B cell (primary cell): Measurements from ENCODE around the gene CHCHD6. TPM values are rescaled to one million over a fixed set of nuclear protein-coding genes. Genes with fewer than 3 reads are reported as not detected.

ENCODE experiments used
- ATAC-seq: fragments of 200-7000 bp; cut with Tn5 transposase; one replicate; pipeline ENCODE4 v1.10.0; 2021; ENCODE audit warnings: low read depth, mild to moderate bottlenecking, moderate number of reproducible peaks, moderate library complexity
- CTCF ChIA-PET: fragments of 350-600 bp; sonication (Branson Sonifier 250); formaldehyde crosslinking; loops from one replicate; lab custom pipeline; 2021; ENCODE audit warnings: antibody characterized with exemption, inconsistent platforms; lab: Charles Lee
- POLR2A ChIA-PET: fragments of 350-600 bp; sonication (Branson Sonifier 250); formaldehyde crosslinking; loops from one replicate; lab custom pipeline; 2021; ENCODE audit warnings: antibody characterized with exemption; lab: Charles Lee
- DNase-seq: peaks from one replicate; pipeline ENCODE4 v3.0.0; 2013
- H2AFZ ChIP-seq: 2 replicates; pipeline ENCODE4 v1.6.1; 2012; ENCODE audit warnings: mild to moderate bottlenecking, low read depth, low read length; ENCODE audit not compliant: insufficient read depth, poor library complexity, severe bottlenecking
- H3K27ac ChIP-seq, 2 donors: 1 replicate in 1 of 2; 2 replicates in 1 of 2; pipeline ENCODE4 v1.5.1; 2012 to 2013; ENCODE audit warnings: low read length in 2 of 2, mild to moderate bottlenecking in 2 of 2, moderate library complexity in 1 of 2
- H3K27me3 ChIP-seq, 4 experiments: fragments of 200-600 bp in 1 of 4; sonication (generic) in 1 of 4; replicated peaks in 1 of 4; 1 replicate in 2 of 4; 2 replicates in 2 of 4; pipeline versions ENCODE4 v1.6.1 to v1.7.0; 2013 to 2016; ENCODE audit warnings: low read length in 3 of 4, mild to moderate bottlenecking in 2 of 4, mixed read lengths in 1 of 4, moderate library complexity in 1 of 4; ENCODE audit not compliant: insufficient read depth in 4 of 4, control insufficient read depth in 3 of 4; ENCODE audit errors: control extremely low read depth in 1 of 4
- H3K36me3 ChIP-seq, 2 experiments: replicated peaks in 1 of 2; 1 replicate in 1 of 2; 2 replicates in 1 of 2; pipeline versions ENCODE4 v1.6.1 to v1.7.1; 2013; ENCODE audit warnings: low read length in 1 of 2; ENCODE audit not compliant: insufficient read depth in 2 of 2, control insufficient read depth in 1 of 2; ENCODE audit errors: control extremely low read depth in 1 of 2, extremely low read depth in 1 of 2
- H3K4me1 ChIP-seq, 2 donors: fragments of 200-600 bp in 1 of 2; sonication (generic) in 1 of 2; 1 replicate in 1 of 2; 2 replicates in 1 of 2; pipeline versions ENCODE4 v1.5.1 to v1.6.1; 2013 to 2017; ENCODE audit warnings: low read length in 2 of 2; ENCODE audit not compliant: control insufficient read depth in 2 of 2, insufficient read depth in 2 of 2
- H3K4me2 ChIP-seq: replicated peaks from 2 replicates; pipeline ENCODE3; 2012; ENCODE audit warnings: mild to moderate bottlenecking, low read depth, low read length; ENCODE audit not compliant: poor library complexity, severe bottlenecking
- H3K4me3 ChIP-seq, 5 experiments: fragments of 200-600 bp in 1 of 5; sonication (generic) in 1 of 5; 1 replicate in 3 of 5; 2 replicates in 2 of 5; pipeline versions ENCODE4 v1.5.1 to v1.7.0; 2011 to 2016; ENCODE audit warnings: low read length in 4 of 5, mild to moderate bottlenecking in 4 of 5, low read depth in 2 of 5, control low read depth in 1 of 5, moderate library complexity in 1 of 5; ENCODE audit not compliant: insufficient read depth in 1 of 5; ENCODE audit errors: control extremely low read depth in 1 of 5, extremely low read depth in 1 of 5
- H3K79me2 ChIP-seq: fragments of 200-600 bp; sonication (generic); one replicate; pipeline ENCODE4 v1.6.0; 2016; ENCODE audit warnings: low read length; ENCODE audit not compliant: control insufficient read depth, insufficient read depth
- H3K9ac ChIP-seq: fragments of 200-600 bp; sonication (generic); 2 replicates; pipeline ENCODE4 v1.6.1; 2017; ENCODE audit warnings: mild to moderate bottlenecking, low read length, moderate library complexity
- H3K9me3 ChIP-seq, 3 donors: one replicate each; pipeline versions ENCODE4 v1.6.1 to v1.7.1; 2013; ENCODE audit warnings: low read length in 2 of 3; ENCODE audit not compliant: control insufficient read depth in 2 of 3, insufficient read depth in 1 of 3; ENCODE audit errors: control extremely low read depth in 1 of 3
- H4K20me1 ChIP-seq: 2 replicates; pipeline ENCODE4 v1.6.0; 2012; ENCODE audit warnings: mild to moderate bottlenecking, low read length; ENCODE audit not compliant: insufficient read depth, control insufficient read depth, poor library complexity, severe bottlenecking
- H3K27ac Mint-ChIP-seq: one replicate; pipeline ENCODE4 v1.8.0; 2021; ENCODE audit warnings: mixed read lengths
- H3K27me3 Mint-ChIP-seq: one replicate; pipeline ENCODE4 v1.8.0; 2021; ENCODE audit warnings: mixed read lengths
- H3K4me1 Mint-ChIP-seq: one replicate; pipeline ENCODE4 v1.8.0; 2021; ENCODE audit warnings: mixed read lengths
- H3K4me3 Mint-ChIP-seq: one replicate; pipeline ENCODE4 v1.8.0; 2021; ENCODE audit warnings: mixed read lengths
- H3K9me3 Mint-ChIP-seq: one replicate; pipeline ENCODE4 v1.8.0; 2022; ENCODE audit warnings: mixed read lengths; ENCODE audit not compliant: insufficient read depth
- CTCF ChIP-seq: fragments of 200-600 bp; IDR thresholded peaks from one replicate; pipeline ENCODE4 v1.8.0; 2022; ENCODE audit warnings: antibody characterized with exemption, mild to moderate bottlenecking
- EZH2 ChIP-seq: IDR thresholded peaks from 2 replicates; pipeline ENCODE4 v1.6.1; 2012; ENCODE audit warnings: borderline replicate concordance, low read depth, mild to moderate bottlenecking, moderate library complexity, low read length; ENCODE audit not compliant: insufficient read depth, poor library complexity, severe bottlenecking
- WGBS: methylation state at CpG from one replicate; pipeline ENCODE4 v1.1.5; 2013; ENCODE audit warnings: missing lambda C conversion rate; ENCODE audit not compliant: insufficient coverage; 5-methylcytosine and 5-hydroxymethylcytosine counted together
- intact Hi-C: fragments of 100-400 bp; cut with micrococcal nuclease; formaldehyde crosslinking; loops from one replicate; pipeline ENCODE4 v1.10.0; 2022
- polyA plus RNA-seq: library from polyadenylated mRNA; depleted of rRNA; stranded (reverse); fragments of >200 nt; gene quantifications from 2 replicates; pipeline ENCODE4 v1.2.3, GENCODE V29; 2012
- total RNA-seq, 2 donors: library from RNA; stranded (reverse); fragments of 120-200 nt in 1 of 2; gene quantifications; 1 replicate in 1 of 2; 2 replicates in 1 of 2; pipeline versions ENCODE4 v1.2.3 to v1.2.4, GENCODE V29; 2013 to 2022

Gene CHCHD6
- total and polyA plus RNA-seq, 2 donors (not counting 1 experiment from before 2014, with no cell fraction given): 8.0 to 13.5 TPM

- Mint-ChIP-seq H3K27ac (no peak overlapping the region), H3K4me1 (peaks cover 5% of the 10 kb centered on the region), H3K27me3 (peaks cover 32% of the 10 kb centered on the region), H3K9me3 (no peaks in the 10 kb centered on the region), H3K4me3 (no peak overlapping the region)
- no peaks in the 10 kb centered on the region for H3K79me2 ChIP-seq
- H3K4me3 ChIP-seq: no peak overlapping the region
- H2AFZ ChIP-seq: no peak overlapping the region
- WGBS: 91% methylated on average over 11 of the region's 11 CpGs
- no peak overlapping the region for H3K9ac ChIP-seq
- ATAC-seq: no peak
- CTCF ChIA-PET: no interaction called here
- no peak for DNase-seq
- POLR2A ChIA-PET: no interaction called here
- intact Hi-C loops: no loop called here
- no peaks in the 10 kb centered on the region for H3K9me3 ChIP-seq
- TF ChIP-seq EZH2: no peak
- H4K20me1 ChIP-seq: no peaks in the 10 kb centered on the region
- no peak overlapping the region for H3K27ac ChIP-seq
- no peaks in the 10 kb centered on the region for H3K4me1 ChIP-seq
- no peak overlapping the region for H3K4me2 ChIP-seq
- H3K27me3 ChIP-seq: peaks cover 0 to 7% (median 0%) of the 10 kb centered on the region in 4 experiments
- H3K36me3 ChIP-seq: no peaks in the 10 kb centered on the region
Measured at GRCh38 chr3:126926684-126927400, 222.8 kb downstream of the CHCHD6 start.

GRCh38 chr3:126927401-126927750 is 223.3 kb downstream of the CHCHD6 start:
- Histone ChIP-seq H3K9me3 (no peaks in the 10 kb centered on the region), H3K36me3 (no peaks in the 10 kb centered on the region), H4K20me1 (no peaks in the 10 kb centered on the region), H3K4me1 (no peaks in the 10 kb centered on the region), H3K4me3 (no peak overlapping the region), H3K9ac (no peak overlapping the region), H3K27me3 (peaks cover 0 to 7% (median 0%) of the 10 kb centered on the region in 4 experiments), H3K4me2 (no peak overlapping the region), H2AFZ (no peak overlapping the region), H3K27ac (no peak overlapping the region), H3K79me2 (no peaks in the 10 kb centered on the region)
- TF ChIP-seq CTCF: no peak
- TF ChIP-seq EZH2: no peak
- ATAC-seq: no peak
- CTCF ChIA-PET: no interaction called here
- H3K9me3 Mint-ChIP-seq: no peaks in the 10 kb centered on the region
- DNase-seq: no peak
- peaks cover 31% of the 10 kb centered on the region for H3K27me3 Mint-ChIP-seq
- intact Hi-C loops: no loop called here
- WGBS: 55% methylated on average over 1 of the region's 4 CpGs
- H3K4me3 Mint-ChIP-seq: no peak overlapping the region
- POLR2A ChIA-PET: no interaction called here
- no peak overlapping the region for H3K27ac Mint-ChIP-seq
- peaks cover 5% of the 10 kb centered on the region for H3K4me1 Mint-ChIP-seq
